ENCODE measurements around the gene KRTAP2-4.

KRTAP2-4 gene

GRCh38 chr17:41019415-41019814, 46.3 kb downstream of the KRTAP2-4 start:
- no peak for DNase-seq (ENCODE audit: low spot score)
- ChIA-PET POLR2A (ENCODE audit: low non-redundant PET) (no interaction called here), CTCF (interaction anchor here (0.6 to 1.1 kb wide), 2 partner anchors 33 to 39 kb away, joined by 3 read pairs; no protein-coding TSS in a partner anchor)

GRCh38 chr17:41018541-41018940, 47.1 kb downstream of the KRTAP2-4 start:
- POLR2A ChIA-PET (ENCODE audit: low non-redundant PET) = no interaction called here
- CTCF ChIA-PET = interaction anchor here (0.7 kb wide), 1 partner anchor 387 kb away, joined by 3 read pairs; no protein-coding TSS in a partner anchor
- no peak for TF ChIP-seq CTCF (conservative IDR thresholded peaks at IDR 0.05; ENCODE audit: low read depth)
- no peak overlapping the region for H3K27ac ChIP-seq
- no peak for DNase-seq (ENCODE audit: low spot score)

More at GRCh38 chr17:41019415-41019814, 46.3 kb downstream of the KRTAP2-4 start:
- no peak overlapping the region for H3K27ac ChIP-seq
- no peak for TF ChIP-seq CTCF (conservative IDR thresholded peaks at IDR 0.05; ENCODE audit: low read depth)

DNA sequence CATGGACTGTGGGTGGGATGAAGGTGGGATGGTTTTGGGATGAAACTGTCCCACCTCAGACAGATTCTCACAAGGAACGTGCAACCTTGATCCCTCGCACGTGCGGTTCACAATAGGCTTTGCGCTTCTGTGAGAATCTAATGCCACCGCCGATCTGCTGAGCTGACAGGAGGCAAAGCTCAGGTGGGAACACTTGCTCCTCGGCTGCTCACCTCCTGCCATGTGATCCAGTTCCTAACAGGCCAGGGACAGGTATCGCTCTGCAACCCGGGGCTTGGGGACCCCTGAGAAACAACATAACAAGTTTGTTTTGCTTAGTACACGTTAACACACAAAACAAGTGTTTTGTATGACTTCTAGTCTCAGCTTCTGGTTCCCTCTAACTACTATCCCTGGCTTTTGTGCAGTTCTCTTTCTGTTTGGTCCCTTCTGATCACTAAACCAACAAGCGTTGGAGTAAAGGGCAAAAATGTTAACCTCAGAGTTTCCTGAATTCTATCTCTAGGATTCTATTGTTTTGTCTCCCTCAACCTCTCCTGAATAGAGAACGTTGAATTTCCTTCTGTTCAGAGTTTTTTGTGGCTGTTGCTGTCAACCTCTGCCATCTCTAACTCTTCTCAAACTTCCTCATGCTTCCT, 49.0 kb downstream of the KRTAP2-4 start:
- TF ChIP-seq CTCF (conservative IDR thresholded peaks at IDR 0.05; ENCODE audit: low read depth) = no peak
- ChIA-PET POLR2A (ENCODE audit: low non-redundant PET) (no interaction called here), CTCF (no interaction called here)
- no peak overlapping the region for H3K27ac ChIP-seq
- no peak for DNase-seq (ENCODE audit: low spot score)

DNA sequence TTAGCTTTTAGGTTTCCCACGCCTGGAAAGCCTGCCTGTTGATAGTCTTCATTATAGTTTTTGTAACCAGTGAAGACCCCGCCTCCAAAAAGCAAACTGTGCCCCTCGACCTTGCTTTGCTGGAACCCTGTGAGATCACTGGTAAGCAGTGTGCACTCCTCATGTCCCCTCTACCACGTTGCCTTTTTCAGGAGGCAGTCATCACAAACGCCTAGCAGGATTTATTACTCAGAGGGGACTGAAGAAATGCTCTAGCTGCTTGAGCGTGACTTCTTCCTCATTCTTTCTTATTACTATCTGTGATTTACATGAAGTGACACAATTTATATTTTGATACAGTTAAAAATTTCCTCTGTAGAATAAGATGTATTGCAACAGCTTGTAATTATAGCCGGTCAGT, 50.2 kb downstream of the KRTAP2-4 start:
- no peak for DNase-seq (ENCODE audit: low spot score)
- no peak for TF ChIP-seq CTCF (conservative IDR thresholded peaks at IDR 0.05; ENCODE audit: low read depth)
- H3K27ac ChIP-seq = no peak overlapping the region
- POLR2A ChIA-PET (ENCODE audit: low non-redundant PET) = no interaction called here
- CTCF ChIA-PET = no interaction called here

Data from RWPE1 (cell line).